Activated naive CD8-positive, alpha-beta T cell treated with anti-CD3 and anti-CD28 coated beads, Interleukin-2, amount 10 ng/mL, durations not matched to agents 7 days and 5 days (primary cell): Measurements from ENCODE around the gene PBX4. TPM values are rescaled to one million over a fixed set of nuclear protein-coding genes. Genes with fewer than 3 reads are reported as not detected.

Experiments used
- ATAC-seq: fragments of 150-1000 bp; cut with Tn5 transposase; one replicate; pipeline ENCODE4 v1.10.0; 2021; ENCODE audit warnings: low read depth, moderate library complexity
- POLR2A ChIA-PET: fragments of 350-600 bp; sonication (Branson Sonifier 250); formaldehyde crosslinking; loops from one replicate; lab custom pipeline; 2021; ENCODE audit warnings: antibody characterized with exemption; lab: Charles Lee
- DNase-seq: peaks from one replicate; pipeline ENCODE4 v3.0.0; 2021
- H3K27ac Mint-ChIP-seq: one replicate; pipeline ENCODE4 v1.8.0; 2022; ENCODE audit warnings: mild to moderate bottlenecking, mixed read lengths
- H3K27me3 Mint-ChIP-seq: one replicate; pipeline ENCODE4 v1.8.0; 2022; ENCODE audit warnings: mild to moderate bottlenecking, moderate library complexity, mixed read lengths
- H3K36me3 Mint-ChIP-seq: one replicate; pipeline ENCODE4 v1.8.0; 2021; ENCODE audit warnings: mild to moderate bottlenecking, mixed read lengths
- H3K4me1 Mint-ChIP-seq: one replicate; pipeline ENCODE4 v1.8.0; 2021; ENCODE audit warnings: mixed read lengths
- H3K4me3 Mint-ChIP-seq: one replicate; pipeline ENCODE4 v1.8.0; 2022; ENCODE audit warnings: mild to moderate bottlenecking, moderate library complexity, mixed read lengths
- H3K9me3 Mint-ChIP-seq: one replicate; pipeline ENCODE4 v1.8.0; 2021; ENCODE audit warnings: mixed read lengths
- total RNA-seq, 2 experiments: library from RNA; stranded (reverse); gene quantifications; one replicate each; pipeline ENCODE4 v1.2.3, GENCODE V29; 2021

The PBX4 gene
- total RNA-seq, 2 experiments from 2014 or later, result 41.3 to 46.1 TPM

- POLR2A ChIA-PET, result interaction anchor here (3.6 kb wide), 1 partner anchor 32 kb away, joined by 25 read pairs; no protein-coding TSS in a partner anchor
- H3K9me3 Mint-ChIP-seq, result no peaks in the 10 kb centered on the region
- no peak overlapping the region for H3K4me3 Mint-ChIP-seq
- no peaks in the 10 kb centered on the region for H3K27me3 Mint-ChIP-seq
- H3K4me1 Mint-ChIP-seq, result peaks cover 24% of the 10 kb centered on the region
- DNase-seq (no peak), ATAC-seq (no peak)
- peaks cover 38% of the 10 kb centered on the region for H3K36me3 Mint-ChIP-seq
- H3K27ac Mint-ChIP-seq, result no peak overlapping the region
Measured at GRCh38 chr19:19630062-19630414, 11.6 kb upstream of the PBX4 start.

DNA sequence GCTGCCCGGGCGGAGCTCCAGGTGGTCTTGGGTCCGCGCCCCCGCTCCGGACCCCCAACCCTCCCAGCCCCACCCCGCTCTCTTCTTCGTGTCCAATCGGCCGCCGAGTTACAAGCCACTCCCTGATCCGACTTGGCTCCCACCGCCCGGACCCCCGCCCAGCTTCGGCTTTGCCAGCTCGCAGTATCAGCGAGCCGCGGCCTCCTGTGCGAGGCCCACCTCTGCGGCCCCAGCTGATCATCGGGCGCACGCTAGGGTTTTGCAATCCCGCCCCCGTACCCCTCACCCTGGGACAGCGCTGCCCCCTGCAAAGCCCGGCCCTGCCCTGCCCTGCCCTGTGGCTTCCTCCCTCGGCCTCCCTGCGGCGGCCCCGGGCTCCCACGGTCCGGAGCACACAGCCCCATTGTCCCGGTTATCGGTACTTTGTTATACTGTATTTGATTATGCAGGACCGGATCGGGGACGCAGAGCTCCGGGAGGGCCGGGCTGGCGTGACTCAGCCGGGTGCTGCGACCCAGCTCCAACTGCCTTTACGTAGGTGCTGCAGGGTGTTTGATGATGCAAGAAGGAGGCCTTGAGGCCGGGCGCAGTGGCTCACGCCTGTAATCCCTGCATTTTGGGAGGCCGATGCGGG, 10.1 kb upstream of the PBX4 start:
- Mint-ChIP-seq H3K9me3 (no peaks in the 10 kb centered on the region), H3K27me3 (no peaks in the 10 kb centered on the region), H3K4me1 (peaks cover 24% of the 10 kb centered on the region), H3K4me3 (peak overlapping the region; percentile 82), H3K36me3 (peaks cover 31% of the 10 kb centered on the region), H3K27ac (peak overlapping the region; percentile 90)
- POLR2A ChIA-PET, result interaction anchor here (0.6 to 3.6 kb wide), 16 partner anchors 10 to 423 kb away, joined by 3 to 25 read pairs (median 3); partner anchors contain the start of gene ATP13A1
- ATAC-seq, result peak; percentile 8
- DNase-seq, result no peak

DNA sequence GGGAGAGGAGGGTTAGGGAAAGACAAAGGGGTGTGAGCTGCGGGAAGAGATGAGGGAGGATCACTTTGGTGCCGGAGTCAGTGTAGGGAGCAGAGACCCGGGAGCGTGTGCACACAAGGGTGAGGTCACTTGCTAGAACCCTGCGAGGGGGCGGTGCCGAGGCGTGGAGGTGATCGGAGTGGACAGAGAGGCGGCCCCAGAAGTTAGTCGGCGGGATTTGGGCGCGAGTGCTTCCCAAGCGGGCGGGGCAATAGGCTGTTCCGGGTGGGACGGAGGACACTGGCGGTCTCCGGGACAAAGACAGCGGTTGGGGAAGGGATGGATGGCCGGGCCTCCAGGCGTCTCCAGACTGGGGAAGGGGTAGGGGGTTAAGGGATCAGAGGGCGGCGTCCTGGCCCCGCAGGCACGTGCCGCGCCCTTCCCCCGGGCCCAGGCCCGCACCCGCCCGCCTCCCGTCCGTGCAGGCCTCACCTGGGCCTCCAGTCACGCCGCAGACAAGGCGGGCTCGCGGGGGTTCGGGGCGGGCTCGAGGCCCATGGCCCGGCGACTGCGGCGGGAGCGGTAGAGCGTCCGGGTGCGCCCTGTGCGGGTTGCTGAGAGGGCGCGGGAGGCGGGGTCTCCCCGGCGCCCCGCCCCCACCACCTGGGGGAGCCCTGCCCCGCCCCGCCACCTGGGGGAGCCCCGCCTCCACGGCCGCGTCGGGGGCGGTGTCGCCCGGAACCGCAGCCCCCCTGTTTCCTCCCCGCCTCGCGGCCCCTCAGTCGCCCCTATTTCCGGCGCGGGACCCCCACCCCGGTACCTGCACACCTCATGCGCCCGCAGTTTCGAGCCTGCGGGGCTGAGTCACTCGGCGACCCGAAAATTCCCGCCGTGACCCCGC, 9.4 kb upstream of the PBX4 start, which contains the start of gene LPAR2:
TSS of gene LPAR2 (minus strand) at position 600 of the 880 bp plus-strand sequence. CDS start 945 bp downstream, outside the sequence.
- DNase-seq, result peak; percentile 92
- Mint-ChIP-seq H3K4me1 (peaks cover 26% of the 10 kb centered on the region), H3K9me3 (no peaks in the 10 kb centered on the region), H3K27ac (peak within 1 kb of the TSS; percentile 96), H3K4me3 (peak within 1 kb of the TSS; percentile 99), H3K27me3 (no peaks in the 10 kb centered on the region), H3K36me3 (peaks cover 25% of the 10 kb centered on the region)
- POLR2A ChIA-PET, result interaction anchor here (0.6 to 3.6 kb wide), 27 partner anchors 9 to 148 kb away, joined by 3 to 25 read pairs (median 4); partner anchors contain the start of genes ATP13A1, GMIP, NDUFA13 and PBX4
- ATAC-seq, result peak; percentile 75

GRCh38 chr19:19626516-19627472, 8.3 kb upstream of the PBX4 start:
- Mint-ChIP-seq H3K27ac (peak overlapping the region; percentile 96), H3K9me3 (no peaks in the 10 kb centered on the region), H3K36me3 (peaks cover 21% of the 10 kb centered on the region), H3K4me3 (peak overlapping the region; percentile 99), H3K27me3 (no peaks in the 10 kb centered on the region), H3K4me1 (peaks cover 24% of the 10 kb centered on the region)
- DNase-seq (no peak), ATAC-seq (no peak)
- POLR2A ChIA-PET, result interaction anchor here (0.6 to 3.6 kb wide), 20 partner anchors 8 to 122 kb away, joined by 3 to 25 read pairs (median 4); partner anchors contain the start of genes GMIP, NDUFA13, PBX4 and TSSK6

DNA sequence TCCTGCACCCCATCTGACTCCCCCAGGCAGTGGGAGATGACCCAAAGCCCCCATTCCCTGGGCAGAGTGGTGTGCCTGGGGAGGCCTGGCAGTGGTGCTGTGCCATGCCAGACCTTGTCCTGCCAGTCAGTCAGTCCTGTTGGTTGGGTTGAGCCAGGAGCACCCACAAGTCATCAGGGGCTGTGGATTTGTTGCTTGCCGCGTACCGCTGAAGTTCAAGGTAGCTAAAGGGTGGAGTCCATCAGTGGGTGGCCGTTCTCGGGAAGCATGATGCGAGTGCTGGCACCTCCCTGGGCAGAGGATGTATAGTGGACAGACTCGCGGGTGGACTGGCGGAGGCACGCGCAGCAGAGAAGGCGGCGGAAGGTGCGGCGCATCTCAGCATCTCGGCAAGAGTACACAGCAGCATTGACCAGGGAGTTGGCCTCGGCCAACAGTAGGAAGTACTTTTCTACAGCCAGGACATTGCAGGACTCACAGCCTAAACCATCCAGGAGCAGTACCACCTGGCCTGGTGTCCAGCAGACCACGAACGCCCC, 5.6 kb upstream of the PBX4 start:
- H3K4me3 Mint-ChIP-seq, result no peak overlapping the region
- no peaks in the 10 kb centered on the region for H3K9me3 Mint-ChIP-seq
- no peak for ATAC-seq
- POLR2A ChIA-PET, result interaction anchor here (0.7 to 1.7 kb wide), 3 partner anchors 9 to 25 kb away, joined by 3 to 6 read pairs (median 3); no protein-coding TSS in a partner anchor
- peaks cover 22% of the 10 kb centered on the region for H3K36me3 Mint-ChIP-seq
- DNase-seq, result no peak
- H3K4me1 Mint-ChIP-seq, result peaks cover 31% of the 10 kb centered on the region
- H3K27ac Mint-ChIP-seq, result peak overlapping the region; percentile 38
- H3K27me3 Mint-ChIP-seq, result no peaks in the 10 kb centered on the region

- peaks cover 33% of the 10 kb centered on the region for H3K4me1 Mint-ChIP-seq
- no peak overlapping the region for H3K4me3 Mint-ChIP-seq
- H3K27ac Mint-ChIP-seq, result no peak overlapping the region
- ATAC-seq (no peak), DNase-seq (no peak)
- POLR2A ChIA-PET, result interaction anchor here (0.6 to 1.0 kb wide), 2 partner anchors 20 to 91 kb away, joined by 3 read pairs; no protein-coding TSS in a partner anchor
- peaks cover 2% of the 10 kb centered on the region for H3K27me3 Mint-ChIP-seq
- no peaks in the 10 kb centered on the region for H3K9me3 Mint-ChIP-seq
- H3K36me3 Mint-ChIP-seq, result peaks cover 20% of the 10 kb centered on the region
Measured at GRCh38 chr19:19623383-19623782, 4.9 kb upstream of the PBX4 start.

GRCh38 chr19:19619849-19620210, 1.3 kb upstream of the PBX4 start:
- H3K9me3 Mint-ChIP-seq, result no peaks in the 10 kb centered on the region
- H3K4me3 Mint-ChIP-seq, result no peak overlapping the region
- POLR2A ChIA-PET, result interaction anchor here (0.6 to 1.5 kb wide), 4 partner anchors 18 to 44 kb away, joined by 3 to 5 read pairs (median 4); partner anchors contain the start of gene ATP13A1
- H3K27me3 Mint-ChIP-seq, result peaks cover 2% of the 10 kb centered on the region
- DNase-seq (no peak), ATAC-seq (no peak)
- peaks cover 37% of the 10 kb centered on the region for H3K4me1 Mint-ChIP-seq
- no peak overlapping the region for H3K27ac Mint-ChIP-seq
- H3K36me3 Mint-ChIP-seq, result peaks cover 17% of the 10 kb centered on the region

GRCh38 chr19:19619181-19619848, 828 bp upstream of the PBX4 start:
- H3K27me3 Mint-ChIP-seq, result peaks cover 2% of the 10 kb centered on the region
- no peak for DNase-seq
- no peak for ATAC-seq
- peaks cover 17% of the 10 kb centered on the region for H3K36me3 Mint-ChIP-seq
- H3K4me3 Mint-ChIP-seq, result peak overlapping the region; percentile 86
- peaks cover 37% of the 10 kb centered on the region for H3K4me1 Mint-ChIP-seq
- peak overlapping the region; percentile 86 for H3K27ac Mint-ChIP-seq
- no peaks in the 10 kb centered on the region for H3K9me3 Mint-ChIP-seq
- POLR2A ChIA-PET, result interaction anchor here (0.7 to 1.5 kb wide), 6 partner anchors 8 to 45 kb away, joined by 3 to 5 read pairs (median 4); partner anchors contain the start of gene ATP13A1

- Mint-ChIP-seq H3K9me3 (no peaks in the 10 kb centered on the region), H3K27me3 (peaks cover 2% of the 10 kb centered on the region), H3K36me3 (peaks cover 29% of the 10 kb centered on the region), H3K27ac (peak overlapping the region; percentile 18), H3K4me3 (peak overlapping the region; percentile 43), H3K4me1 (peaks cover 38% of the 10 kb centered on the region)
- POLR2A ChIA-PET, result interaction anchor here (0.6 to 1.3 kb wide), 5 partner anchors 9 to 18 kb away, joined by 3 to 6 read pairs (median 3); no protein-coding TSS in a partner anchor
- ATAC-seq, result peak; percentile 11
- DNase-seq, result no peak
Measured at GRCh38 chr19:19615086-19615485, 3.4 kb downstream of the PBX4 start.

- H3K27me3 Mint-ChIP-seq, result no peaks in the 10 kb centered on the region
- peak overlapping the region; percentile 36 for H3K27ac Mint-ChIP-seq
- no peak overlapping the region for H3K4me3 Mint-ChIP-seq
- no peak for DNase-seq
- POLR2A ChIA-PET, result interaction anchor here (0.9 to 2.5 kb wide), 2 partner anchors 11 to 53 kb away, joined by 5 to 10 read pairs; no protein-coding TSS in a partner anchor
- H3K36me3 Mint-ChIP-seq, result peaks cover 41% of the 10 kb centered on the region
- no peaks in the 10 kb centered on the region for H3K9me3 Mint-ChIP-seq
- no peak for ATAC-seq
- H3K4me1 Mint-ChIP-seq, result peaks cover 36% of the 10 kb centered on the region
Measured at GRCh38 chr19:19613506-19613905, 5.0 kb downstream of the PBX4 start.

GRCh38 chr19:19610376-19611202, 7.9 kb downstream of the PBX4 start:
- H3K27ac Mint-ChIP-seq, result no peak overlapping the region
- ATAC-seq (no peak), DNase-seq (no peak)
- H3K4me1 Mint-ChIP-seq, result peaks cover 38% of the 10 kb centered on the region
- H3K9me3 Mint-ChIP-seq, result no peaks in the 10 kb centered on the region
- H3K36me3 Mint-ChIP-seq, result peaks cover 42% of the 10 kb centered on the region
- POLR2A ChIA-PET, result interaction anchor here (0.6 to 1.6 kb wide), 6 partner anchors 7 to 21 kb away, joined by 3 to 5 read pairs (median 3); no protein-coding TSS in a partner anchor
- no peak overlapping the region for H3K4me3 Mint-ChIP-seq
- no peaks in the 10 kb centered on the region for H3K27me3 Mint-ChIP-seq
